Heart right ventricle (tissue), 16 donors: Measurements from ENCODE around the gene ACOX3. TPM values are rescaled to one million over a fixed set of nuclear protein-coding genes. Genes with fewer than 3 reads are reported as not detected.

Experiments used
- ATAC-seq, 8 donors: fragments of 200-7000 bp; cut with Tn5 transposase; one replicate each; pipeline ENCODE4 v1.9.1; 2020; ENCODE audit warnings: mild to moderate bottlenecking in 8 of 8, moderate library complexity in 8 of 8, moderate number of reproducible peaks in 1 of 8
- DNase-seq, 2 donors: peaks; one replicate each; pipeline ENCODE4 v3.0.0-alpha.2; 2020
- H3K27ac ChIP-seq, 10 donors: fragments of 200-600 bp; sonication (generic) in 2 of 10; one replicate each; pipeline versions ENCODE4 v1.5.0 to v1.8.0; 2020 to 2022; ENCODE audit warnings: mild to moderate bottlenecking in 3 of 10
- H3K27me3 ChIP-seq, 7 donors: fragments of 200-600 bp; one replicate each; pipeline ENCODE4 v1.8.0; 2021 to 2022; ENCODE audit warnings: mild to moderate bottlenecking in 2 of 7
- H3K36me3 ChIP-seq, 9 donors: fragments of 200-600 bp; sonication (generic) in 1 of 9; one replicate each; pipeline versions ENCODE4 v1.5.0 to v1.8.0; 2020 to 2022; ENCODE audit warnings: mild to moderate bottlenecking in 2 of 9
- H3K4me1 ChIP-seq, 9 donors: fragments of 200-600 bp; sonication (generic) in 1 of 9; one replicate each; pipeline versions ENCODE4 v1.5.0 to v1.8.0; 2020 to 2022; ENCODE audit warnings: mild to moderate bottlenecking in 4 of 9
- H3K4me3 ChIP-seq, 10 donors: fragments of 200-600 bp; sonication (generic) in 2 of 10; one replicate each; pipeline versions ENCODE4 v1.5.0 to v1.8.0; 2020 to 2022; ENCODE audit warnings: mild to moderate bottlenecking in 7 of 10, moderate library complexity in 2 of 10
- H3K9me3 ChIP-seq, 11 donors: fragments of 200-600 bp in 10 of 11; sonication (generic) in 2 of 11; one replicate each; pipeline versions ENCODE4 v1.5.0 to v1.8.0; 2013 to 2022; ENCODE audit warnings: mild to moderate bottlenecking in 2 of 11, control low read depth in 1 of 11, moderate library complexity in 1 of 11
- WGBS, 2 donors: extraction: QIAGEN DNeasy Blood & Tissue Kit; methylation state at CpG; one replicate each; pipeline ENCODE4 v1.1.7; 2013; ENCODE audit warnings: inconsistent platforms in 1 of 2; 5-methylcytosine and 5-hydroxymethylcytosine counted together
- intact Hi-C, 10 donors: fragments of 100-400 bp; cut with DNase I; formaldehyde crosslinking; loops; one replicate each; pipeline versions ENCODE4 v1.11.1 to v1.14.2; 2022
- polyA plus RNA-seq, 2 donors: library from polyadenylated mRNA; stranded (reverse); fragments of 200-250 nt; gene quantifications; one replicate each; pipeline ENCODE4 v1.2.3, GENCODE V29; 2013
- total RNA-seq, 10 donors: library from RNA; stranded (reverse); fragmentation: NEBNext Ultra II Directional in 3 of 10; extraction: Animal tissue kit (Norgen Biotek cat#: 25700) in 3 of 10; gene quantifications; one replicate each; pipeline versions ENCODE4 v1.2.1 to v1.2.4, GENCODE V29; 2021 to 2023
- TF ChIP-seq, protein P1 (sequence below), 9 donors: fragments of 200-600 bp; sonication (generic) in 2 of 9; IDR thresholded peaks; one replicate each; pipeline versions ENCODE4 v1.5.0 to v1.8.0; 2021 to 2022; ENCODE audit warnings: antibody characterized with exemption in 9 of 9, mild to moderate bottlenecking in 5 of 9, moderate library complexity in 1 of 9
- donor health status: Arrhythmogenic right ventricular cardiomyopathy.
- donor health status: ischemic (EF 13 %, LVEDD 7.1; RV severe dilation, severe dysfunction).
- donor health status: healthy with polysubstance abuse.
- donor health status: DM: no; HTN: yes; CAD: no.
- donor health status: DM: no; HTN: no; CAD: no.
- donor health status: ischemic (EF 25% LVEDD 6.9; RV normal size, moderate dysfunction).
- donor health status: ischemic (EF 25% LVEDD 5.7; RV mildly dilated, moderate dysfunction).
- donor health status: healthy.
- donor health status: DM: yes; HTN: yes; CAD: no.
- donor health status: Ischemic cardiomyopathy.
- donor health status: ischemic (EF 35%, LVEDD 5.7; RV mildly dilated, moderate dysfunction).
- donor health status: nonischemic (EF 11% LVEDD 7.7; RV severe dilation, severe dysfunction).
- donor health status: DM: yes; HTN: yes; CAD: no.
- donor health status: PGD.
- donor health status: ischemic (EF 29% LVEDD 5.4; RV normal size, mild dysfunction).
- donor health status: nonischemic (EF 23%, LVEDD 6.1; RV moderate dilation, normal function).

ACOX3 gene
- total and polyA plus RNA-seq, 12 donors, result 17.9 to 28.9 (median 25.4) TPM

DNA sequence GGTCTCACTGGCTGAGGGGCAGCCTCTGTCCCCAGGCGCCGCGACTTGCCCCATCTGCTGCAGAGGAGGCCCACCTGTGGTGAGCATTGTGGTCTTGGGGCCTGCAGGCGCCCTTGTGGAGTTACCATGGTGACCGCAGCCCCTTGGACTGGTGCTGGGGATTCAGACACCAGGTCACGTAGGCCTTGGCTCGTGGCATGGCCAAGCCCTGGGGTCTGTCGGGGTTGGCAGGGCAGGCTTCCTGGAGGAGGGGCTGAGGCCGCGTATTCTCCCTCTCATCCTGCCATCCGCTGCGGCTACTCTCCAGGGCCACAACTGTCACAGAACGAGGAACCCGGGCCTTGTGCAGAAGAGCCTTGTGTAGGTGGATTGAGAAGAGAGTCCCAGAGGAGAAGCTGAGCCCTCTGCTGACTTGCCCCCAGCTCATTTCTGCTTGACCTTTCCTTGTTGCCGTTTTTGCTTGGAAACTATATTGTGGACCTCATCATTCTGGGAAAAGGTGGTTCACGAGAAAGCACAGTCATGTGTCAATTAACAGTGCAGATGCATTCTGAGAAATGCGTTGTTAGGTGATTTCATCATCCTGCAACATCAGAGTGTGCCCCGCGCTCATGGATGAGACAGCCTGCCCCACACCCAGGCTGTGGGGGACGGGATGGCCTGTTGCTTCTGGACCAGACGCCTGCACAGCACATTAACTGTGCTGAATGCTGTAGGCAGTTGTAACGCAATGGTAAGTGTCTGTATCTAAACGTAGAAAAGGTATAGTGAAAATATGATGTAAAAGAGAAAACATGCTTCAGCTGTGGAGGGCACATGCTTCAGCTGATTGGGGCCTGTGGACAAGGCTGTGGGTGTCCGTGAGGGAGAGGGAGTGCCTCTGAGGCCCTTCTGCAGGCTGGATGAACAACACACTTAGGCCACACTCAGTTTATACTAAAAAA, 38.5 kb upstream of the ACOX3 start:
- H3K36me3 ChIP-seq, result peaks cover 0 to 37% (median 0%) of the 10 kb centered on the region in 9 donors
- H3K27ac ChIP-seq, result no peak overlapping the region
- ATAC-seq (peak in 1 of 8 donors; percentile 10), DNase-seq (no peak)
- H3K4me1 ChIP-seq, result peaks cover 0 to 3% (median 0%) of the 10 kb centered on the region in 9 donors
- no peak overlapping the region for H3K4me3 ChIP-seq
- TF ChIP-seq, protein P1, sequence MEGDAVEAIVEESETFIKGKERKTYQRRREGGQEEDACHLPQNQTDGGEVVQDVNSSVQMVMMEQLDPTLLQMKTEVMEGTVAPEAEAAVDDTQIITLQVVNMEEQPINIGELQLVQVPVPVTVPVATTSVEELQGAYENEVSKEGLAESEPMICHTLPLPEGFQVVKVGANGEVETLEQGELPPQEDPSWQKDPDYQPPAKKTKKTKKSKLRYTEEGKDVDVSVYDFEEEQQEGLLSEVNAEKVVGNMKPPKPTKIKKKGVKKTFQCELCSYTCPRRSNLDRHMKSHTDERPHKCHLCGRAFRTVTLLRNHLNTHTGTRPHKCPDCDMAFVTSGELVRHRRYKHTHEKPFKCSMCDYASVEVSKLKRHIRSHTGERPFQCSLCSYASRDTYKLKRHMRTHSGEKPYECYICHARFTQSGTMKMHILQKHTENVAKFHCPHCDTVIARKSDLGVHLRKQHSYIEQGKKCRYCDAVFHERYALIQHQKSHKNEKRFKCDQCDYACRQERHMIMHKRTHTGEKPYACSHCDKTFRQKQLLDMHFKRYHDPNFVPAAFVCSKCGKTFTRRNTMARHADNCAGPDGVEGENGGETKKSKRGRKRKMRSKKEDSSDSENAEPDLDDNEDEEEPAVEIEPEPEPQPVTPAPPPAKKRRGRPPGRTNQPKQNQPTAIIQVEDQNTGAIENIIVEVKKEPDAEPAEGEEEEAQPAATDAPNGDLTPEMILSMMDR (IDR thresholded peaks at IDR 0.05), result no peak
- intact Hi-C loops, result no loop called here
- WGBS, 2 donors, result 90 to 91% methylated on average over 24 of the region's 24 CpGs
- no peaks in the 10 kb centered on the region for H3K9me3 ChIP-seq
- H3K27me3 ChIP-seq, result no peaks in the 10 kb centered on the region

DNA sequence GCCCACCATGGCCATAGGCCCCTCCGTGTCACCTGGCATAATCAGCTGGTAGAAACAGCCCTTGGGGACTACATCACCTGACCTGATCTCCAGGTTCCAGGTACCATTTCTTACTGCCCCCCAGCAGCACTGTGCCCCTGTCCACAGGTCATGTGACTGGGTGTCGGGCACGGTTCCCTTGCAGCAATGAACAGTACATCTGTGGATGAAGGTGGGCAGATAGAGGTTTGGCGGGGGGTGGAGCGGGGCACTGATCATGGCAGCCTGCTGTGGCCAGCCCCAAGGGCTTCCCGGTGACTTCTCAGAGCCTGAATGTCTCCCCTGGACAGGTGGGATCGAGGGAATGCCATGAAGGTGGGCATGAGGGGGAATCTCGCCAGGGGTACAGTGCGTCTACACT, 37.8 kb upstream of the ACOX3 start:
- intact Hi-C loops, result no loop called here
- WGBS, 2 donors, result 96 to 97% methylated on average over 9 of the region's 9 CpGs
- ATAC-seq, result peak in 1 of 8 donors; percentile 9

DNA sequence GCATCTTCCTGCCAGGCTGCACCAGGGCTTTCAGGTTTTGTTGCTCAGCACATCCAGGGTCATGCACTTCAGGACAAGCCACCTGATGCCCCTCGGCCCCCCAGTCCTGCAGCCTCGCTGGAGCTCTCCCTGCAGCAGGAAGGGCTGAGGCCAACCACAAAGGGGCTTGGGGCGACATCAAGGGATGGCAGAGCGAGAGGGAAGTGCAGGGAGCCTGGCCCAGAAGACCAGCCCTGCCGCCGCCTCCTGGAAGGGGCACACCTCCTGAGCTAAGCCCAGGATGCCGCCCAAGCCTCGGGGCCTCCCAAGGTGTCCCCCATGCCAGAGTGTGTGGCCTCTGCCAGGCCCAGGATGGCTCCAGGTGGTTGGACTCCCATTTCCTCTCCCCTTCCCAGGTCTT, 37.2 kb upstream of the ACOX3 start:
- Histone ChIP-seq H3K4me1 (peaks cover 0 to 16% (median 9%) of the 10 kb centered on the region in 9 donors), H3K9me3 (no peaks in the 10 kb centered on the region), H3K4me3 (no peak overlapping the region), H3K27me3 (no peaks in the 10 kb centered on the region), H3K27ac (no peak overlapping the region), H3K36me3 (peaks cover 0 to 37% (median 0%) of the 10 kb centered on the region in 9 donors)
- WGBS, 2 donors, result 95 to 98% methylated on average over 8 of the region's 8 CpGs
- DNase-seq, result no peak
- TF ChIP-seq, protein P1 (IDR thresholded peaks at IDR 0.05), result no peak
- peak in 1 of 8 donors; percentile 28 for ATAC-seq
- intact Hi-C loops, result no loop called here

More for the DNA sequence above, 37.8 kb upstream of the ACOX3 start:
- Histone ChIP-seq H3K4me3 (no peak overlapping the region), H3K36me3 (peaks cover 0 to 37% (median 0%) of the 10 kb centered on the region in 9 donors), H3K27ac (no peak overlapping the region), H3K9me3 (no peaks in the 10 kb centered on the region), H3K27me3 (no peaks in the 10 kb centered on the region), H3K4me1 (peaks cover 0 to 9% (median 4%) of the 10 kb centered on the region in 9 donors)
- TF ChIP-seq, protein P1 (IDR thresholded peaks at IDR 0.05), result no peak
- no peak for DNase-seq

DNA sequence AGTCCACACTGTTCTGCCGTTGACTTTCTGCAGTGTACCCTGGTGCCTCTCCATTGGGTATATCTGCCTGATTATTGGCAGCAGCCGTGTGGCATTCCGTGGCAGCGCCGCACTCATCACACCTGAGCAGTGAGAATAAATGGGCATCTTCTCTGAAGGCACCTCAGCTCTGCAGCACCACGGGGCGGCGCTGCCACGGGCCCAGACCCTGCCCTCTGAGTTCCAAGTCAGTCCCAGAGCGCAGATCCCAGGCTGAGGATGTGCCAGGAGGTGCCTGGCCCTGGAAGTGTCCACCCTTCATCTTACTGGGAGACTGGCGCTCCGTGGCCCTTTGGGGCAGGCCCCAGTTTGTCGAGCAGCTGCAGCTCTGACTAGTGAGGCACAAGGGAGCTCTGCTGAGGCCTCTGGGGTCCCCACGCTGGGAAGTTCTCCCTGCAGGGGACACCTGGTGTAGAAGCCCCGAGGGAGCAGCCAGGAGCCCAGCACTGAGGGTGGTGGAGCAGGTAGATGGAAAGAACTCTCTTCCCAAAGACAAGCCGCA, 36.6 kb upstream of the ACOX3 start:
- Histone ChIP-seq H3K4me3 (no peak overlapping the region), H3K27ac (no peak overlapping the region), H3K4me1 (peaks cover 0 to 21% (median 14%) of the 10 kb centered on the region in 9 donors), H3K27me3 (no peaks in the 10 kb centered on the region), H3K9me3 (no peaks in the 10 kb centered on the region), H3K36me3 (peaks cover 0 to 37% (median 0%) of the 10 kb centered on the region in 9 donors)
- DNase-seq (no peak), ATAC-seq (no peak)
- TF ChIP-seq, protein P1 (IDR thresholded peaks at IDR 0.05), result no peak
- WGBS, 2 donors, result 93 to 95% methylated on average over 16 of the region's 16 CpGs
- intact Hi-C loops, result no loop called here
